MCF 10A (cell line): ENCODE measurements around the gene ASAP2. TPM values are rescaled to one million over a fixed set of nuclear protein-coding genes. Genes with fewer than 3 reads are reported as not detected.

Experiments used
- BruUV-seq: library from RNA; stranded (reverse); fragments of 400-500 nt; replicated peaks from 2 replicates; lab custom pipeline; 2021; lab: Mats Ljungman, UMichigan
- CTCF ChIA-PET: fragments of 300-600 bp; sonication (Branson Sonifier 250); formaldehyde crosslinking; extraction: SDS; loops from one replicate; lab custom pipeline; 2021; ENCODE audit warnings: antibody characterized with exemption, inconsistent platforms; lab: Yijun Ruan, JAX
- POLR2A ChIA-PET: fragments of 300-600, 350-650 bp; sonication (Branson Sonifier 250); formaldehyde crosslinking; extraction: SDS; loops from one replicate; lab custom pipeline; 2020; ENCODE audit warnings: antibody characterized with exemption, inconsistent platforms; lab: Yijun Ruan, JAX
- DNase-seq: peaks from one replicate; pipeline ENCODE4 v3.0.0-alpha.2; 2018; ENCODE audit not compliant: unreplicated experiment
- H3K27ac Mint-ChIP-seq: one replicate; pipeline ENCODE4 v1.8.0; 2022; ENCODE audit warnings: mild to moderate bottlenecking, low read depth, mixed read lengths; ENCODE audit not compliant: unreplicated experiment
- H3K27me3 Mint-ChIP-seq: one replicate; pipeline ENCODE4 v1.8.0; 2022; ENCODE audit warnings: mixed read lengths; ENCODE audit not compliant: insufficient read depth, unreplicated experiment
- H3K36me3 Mint-ChIP-seq: one replicate; pipeline ENCODE4 v1.8.0; 2022; ENCODE audit warnings: mild to moderate bottlenecking, moderate library complexity, mixed read lengths; ENCODE audit not compliant: insufficient read depth, unreplicated experiment
- H3K4me1 Mint-ChIP-seq: one replicate; pipeline ENCODE4 v1.8.0; 2022; ENCODE audit warnings: mixed read lengths; ENCODE audit not compliant: insufficient read depth, unreplicated experiment
- H3K4me3 Mint-ChIP-seq: one replicate; pipeline ENCODE4 v1.8.0; 2022; ENCODE audit warnings: mild to moderate bottlenecking, moderate library complexity, mixed read lengths; ENCODE audit not compliant: unreplicated experiment
- H3K9me3 Mint-ChIP-seq: one replicate; pipeline ENCODE4 v1.8.0; 2022; ENCODE audit warnings: mixed read lengths; ENCODE audit not compliant: unreplicated experiment
- intact Hi-C: fragments of 100-400 bp; cut with micrococcal nuclease; formaldehyde crosslinking; loops from 2 replicates; pipeline ENCODE4 v1.14.1; 2022
- total RNA-seq: library from RNA; stranded (reverse); gene quantifications from 2 replicates; pipeline ENCODE4 v1.2.3, GENCODE V29; 2022
- TF ChIP-seq, protein P1 (sequence below): fragments of 200-600 bp; IDR thresholded peaks from one replicate; pipeline ENCODE4 v1.8.0; 2022; ENCODE audit warnings: antibody characterized with exemption, mild to moderate bottlenecking; ENCODE audit not compliant: unreplicated experiment

ASAP2 gene
- total RNA-seq, 1 experiment from 2014 or later: 80.8 TPM

DNA sequence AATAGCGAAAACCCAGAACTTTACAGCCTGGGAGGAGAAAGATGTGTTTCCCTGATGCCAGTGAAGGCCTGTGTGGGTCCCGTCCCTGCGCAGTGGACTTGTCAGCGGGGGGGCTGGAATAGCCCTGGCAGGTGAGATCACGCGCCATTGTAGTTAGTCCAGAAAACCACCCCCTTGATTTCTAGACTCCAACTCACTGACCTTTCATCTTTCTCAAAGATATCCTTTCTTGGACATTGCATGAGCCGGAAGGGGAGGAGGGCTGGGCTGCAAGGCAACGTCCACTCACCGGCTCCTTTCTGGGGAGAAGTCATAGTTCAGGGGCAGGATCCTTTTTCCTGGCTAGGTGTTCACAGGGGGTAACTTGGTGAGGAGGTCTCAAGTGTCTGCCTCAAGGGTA, 22.3 kb upstream of the ASAP2 start:
- peaks cover 23% of the 10 kb centered on the region for H3K4me1 Mint-ChIP-seq
- TF ChIP-seq, protein P1, sequence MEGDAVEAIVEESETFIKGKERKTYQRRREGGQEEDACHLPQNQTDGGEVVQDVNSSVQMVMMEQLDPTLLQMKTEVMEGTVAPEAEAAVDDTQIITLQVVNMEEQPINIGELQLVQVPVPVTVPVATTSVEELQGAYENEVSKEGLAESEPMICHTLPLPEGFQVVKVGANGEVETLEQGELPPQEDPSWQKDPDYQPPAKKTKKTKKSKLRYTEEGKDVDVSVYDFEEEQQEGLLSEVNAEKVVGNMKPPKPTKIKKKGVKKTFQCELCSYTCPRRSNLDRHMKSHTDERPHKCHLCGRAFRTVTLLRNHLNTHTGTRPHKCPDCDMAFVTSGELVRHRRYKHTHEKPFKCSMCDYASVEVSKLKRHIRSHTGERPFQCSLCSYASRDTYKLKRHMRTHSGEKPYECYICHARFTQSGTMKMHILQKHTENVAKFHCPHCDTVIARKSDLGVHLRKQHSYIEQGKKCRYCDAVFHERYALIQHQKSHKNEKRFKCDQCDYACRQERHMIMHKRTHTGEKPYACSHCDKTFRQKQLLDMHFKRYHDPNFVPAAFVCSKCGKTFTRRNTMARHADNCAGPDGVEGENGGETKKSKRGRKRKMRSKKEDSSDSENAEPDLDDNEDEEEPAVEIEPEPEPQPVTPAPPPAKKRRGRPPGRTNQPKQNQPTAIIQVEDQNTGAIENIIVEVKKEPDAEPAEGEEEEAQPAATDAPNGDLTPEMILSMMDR: no peak

DNA sequence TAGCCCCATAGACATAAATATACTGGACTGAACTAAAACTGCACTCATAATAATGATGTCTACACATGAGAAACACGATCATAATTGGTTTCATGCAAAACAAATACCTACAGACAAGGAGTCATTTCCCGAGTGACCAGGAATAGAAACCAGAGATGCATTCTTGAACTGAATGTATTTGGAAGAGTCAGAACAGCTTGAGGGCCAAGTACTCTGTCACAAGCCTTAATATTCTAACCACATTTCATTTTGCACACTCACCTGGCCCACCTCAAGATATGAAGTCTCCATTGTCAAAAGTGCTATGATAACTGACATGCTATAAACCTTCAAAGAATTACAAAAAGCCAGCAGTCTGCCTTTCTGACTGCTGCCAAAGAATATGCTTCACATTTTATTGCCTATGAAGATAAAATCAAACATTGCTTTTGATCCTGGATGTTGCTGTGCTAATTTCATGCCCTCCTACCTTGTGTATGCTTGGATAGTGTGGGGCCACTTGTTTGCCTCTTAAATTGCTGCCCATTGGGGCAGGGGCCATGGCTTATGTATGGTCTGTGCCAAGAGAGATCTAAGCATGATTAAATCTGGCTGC, 18.9 kb upstream of the ASAP2 start:
- BruUV-seq: no TSS peak
- Mint-ChIP-seq H3K9me3 (no peaks in the 10 kb centered on the region), H3K36me3 (peaks cover 7% of the 10 kb centered on the region), H3K27ac (no peak overlapping the region), H3K27me3 (no peaks in the 10 kb centered on the region), H3K4me3 (no peak overlapping the region), H3K4me1 (peaks cover 7% of the 10 kb centered on the region)
- TF ChIP-seq, protein P1: no peak
- intact Hi-C loops: no loop called here
- DNase-seq: no peak
- ChIA-PET POLR2A (interaction anchor here (0.7 to 1.1 kb wide), 3 partner anchors 13 to 331 kb away, joined by 3 to 4 read pairs (median 3); partner anchors contain the start of gene ASAP2), CTCF (no interaction called here)

More for the DNA sequence above, 22.3 kb upstream of the ASAP2 start:
- H3K36me3 Mint-ChIP-seq: peaks cover 7% of the 10 kb centered on the region
- DNase-seq: no peak
- no peaks in the 10 kb centered on the region for H3K9me3 Mint-ChIP-seq
- no TSS peak for BruUV-seq
- H3K27ac Mint-ChIP-seq: no peak overlapping the region
- H3K27me3 Mint-ChIP-seq: no peaks in the 10 kb centered on the region
- intact Hi-C loops: no loop called here
- POLR2A ChIA-PET: no interaction called here
- CTCF ChIA-PET: no interaction called here
- H3K4me3 Mint-ChIP-seq: no peak overlapping the region

DNA sequence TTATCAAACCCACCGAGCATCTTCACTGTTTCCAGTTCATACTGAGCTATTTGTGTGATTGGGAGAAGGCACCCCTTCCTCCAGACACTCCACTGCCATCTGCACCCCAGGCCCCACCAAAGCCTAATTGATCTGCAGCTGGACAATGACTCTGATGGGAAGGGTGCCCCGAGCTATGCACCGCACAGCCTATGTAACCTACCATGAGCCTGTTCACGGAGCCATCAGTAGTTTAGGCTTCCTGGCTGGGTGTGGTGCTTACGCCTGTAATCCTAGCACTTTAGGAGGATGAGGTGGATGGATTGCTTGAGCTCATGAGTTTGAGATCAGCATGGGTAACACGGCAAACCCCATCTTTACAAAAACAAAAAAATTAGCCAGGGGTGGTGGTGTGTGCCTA, 17.8 kb upstream of the ASAP2 start:
- no peaks in the 10 kb centered on the region for H3K27me3 Mint-ChIP-seq
- H3K4me1 Mint-ChIP-seq: no peaks in the 10 kb centered on the region
- intact Hi-C loops: no loop called here
- TF ChIP-seq, protein P1: no peak
- no peak overlapping the region for H3K4me3 Mint-ChIP-seq
- no peak for DNase-seq
- no TSS peak for BruUV-seq
- H3K9me3 Mint-ChIP-seq: no peaks in the 10 kb centered on the region
- H3K27ac Mint-ChIP-seq: no peak overlapping the region
- ChIA-PET CTCF (interaction anchor here (1.7 kb wide), 1 partner anchor 10 kb away, joined by 5 read pairs; no protein-coding TSS in a partner anchor), POLR2A (interaction anchor here (0.7 to 1.9 kb wide), 7 partner anchors 8 to 281 kb away, joined by 3 to 7 read pairs (median 3); partner anchors contain the start of gene ASAP2)
- peaks cover under 1% of the 10 kb centered on the region for H3K36me3 Mint-ChIP-seq

DNA sequence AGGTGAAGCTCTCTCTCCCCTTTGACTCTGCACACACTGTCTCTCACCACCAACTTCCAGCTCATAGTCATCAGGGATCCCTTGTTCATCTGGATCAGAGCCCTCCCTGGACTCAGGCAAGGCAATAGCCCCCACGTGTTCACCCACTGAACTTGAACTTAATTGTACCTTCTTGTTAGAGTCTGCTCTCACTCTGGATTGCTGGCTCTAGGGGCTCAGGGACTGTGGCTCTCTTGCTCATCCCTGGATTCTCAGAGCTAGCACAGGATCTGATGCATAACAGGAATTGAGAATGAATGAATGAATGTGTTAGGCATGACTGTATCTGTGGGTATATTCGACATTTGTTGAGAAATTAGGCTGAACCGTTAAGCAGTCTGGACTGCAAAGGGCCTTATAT, 16.7 kb upstream of the ASAP2 start:
- no peak overlapping the region for H3K27ac Mint-ChIP-seq

More for the DNA sequence above, 16.7 kb upstream of the ASAP2 start:
- DNase-seq: no peak
- Mint-ChIP-seq H3K27me3 (no peaks in the 10 kb centered on the region), H3K4me3 (no peak overlapping the region), H3K36me3 (no peaks in the 10 kb centered on the region), H3K9me3 (no peaks in the 10 kb centered on the region), H3K4me1 (no peaks in the 10 kb centered on the region)
- intact Hi-C loops: no loop called here
- no TSS peak for BruUV-seq
- TF ChIP-seq, protein P1: no peak
- ChIA-PET CTCF (interaction anchor here (0.9 to 1.7 kb wide), 2 partner anchors 11 to 31 kb away, joined by 4 to 5 read pairs; no protein-coding TSS in a partner anchor), POLR2A (interaction anchor here (0.8 to 1.9 kb wide), 2 partner anchors 9 to 234 kb away, joined by 3 to 7 read pairs; no protein-coding TSS in a partner anchor)
